GM12878 (cell line): ENCODE results near the gene GMCL1. TPM values are rescaled to one million over a fixed set of nuclear protein-coding genes. Genes with fewer than 3 reads are reported as not detected.
A peak's percentile ranks its signal among the peaks of the same experiment; 100 is the strongest.

Source experiments
- DPF2 ChIP-seq: fragments of 450-650 bp; IDR thresholded peaks from 2 replicates; pipeline ENCODE4 v1.6.1; 2017; ENCODE audit warnings: mild to moderate bottlenecking
- EED ChIP-seq: sonication (generic); IDR thresholded peaks from 2 replicates; pipeline ENCODE4 v1.6.1; 2016; ENCODE audit warnings: antibody characterized with exemption, low read depth
- EP300 ChIP-seq, 2 experiments: fragments of 150-350 bp in 1 of 2; IDR thresholded peaks; 2 replicates each; pipeline ENCODE4 v1.6.1; 2011 to 2012; ENCODE audit warnings: low read depth in 2 of 2, low read length in 2 of 2, borderline replicate concordance in 1 of 2, improper control_type of control experiment in 1 of 2, inconsistent platforms in 1 of 2; ENCODE audit not compliant: control insufficient read depth in 1 of 2
- GABPA ChIP-seq: IDR thresholded peaks from 2 replicates; pipeline ENCODE4 v1.6.1; 2014; ENCODE audit warnings: antibody characterized with exemption, low read depth, mild to moderate bottlenecking, inconsistent platforms
- HDAC2 ChIP-seq: fragments of 200-600 bp; sonication (generic); IDR thresholded peaks from 2 replicates; pipeline ENCODE4 v1.6.1; 2017
- KLF5 ChIP-seq: fragments of 450-650 bp; IDR thresholded peaks from 2 replicates; pipeline ENCODE4 v1.6.1; 2014; ENCODE audit warnings: mild to moderate bottlenecking; ENCODE audit not compliant: partially characterized antibody
- MTA3 ChIP-seq: IDR thresholded peaks from 2 replicates; pipeline ENCODE4 v1.6.1; 2012; ENCODE audit warnings: low read length, inconsistent platforms, borderline replicate concordance
- MYC ChIP-seq: IDR thresholded peaks from 2 replicates; pipeline ENCODE4 v1.6.1; 2011; ENCODE audit warnings: mild to moderate bottlenecking, low read length, moderate library complexity, inconsistent platforms; ENCODE audit not compliant: insufficient read depth, insufficient replicate concordance, insufficient read length, severe bottlenecking
- PAX8 ChIP-seq: fragments of 450-650 bp; IDR thresholded peaks from 2 replicates; pipeline ENCODE4 v1.6.1; 2017; ENCODE audit warnings: mild to moderate bottlenecking, moderate library complexity
- POLR2AphosphoS2 ChIP-seq: IDR thresholded peaks from 2 replicates; pipeline ENCODE4 v1.6.1; 2011; ENCODE audit warnings: low read depth, mild to moderate bottlenecking, low read length, improper control_type of control experiment, moderate library complexity
- POLR2AphosphoS5 ChIP-seq: IDR thresholded peaks from 2 replicates; pipeline ENCODE4 v1.6.1; 2011; ENCODE audit warnings: mild to moderate bottlenecking, low read length, inconsistent platforms
- PRDM15 ChIP-seq: fragments of 450-650 bp; formaldehyde crosslinking; IDR thresholded peaks from 2 replicates; pipeline ENCODE4 v1.4.0; 2020; ENCODE audit warnings: mild to moderate bottlenecking, moderate library complexity
- RAD21 ChIP-seq: IDR thresholded peaks from 2 replicates; pipeline ENCODE4 v1.6.1; 2011; ENCODE audit warnings: mild to moderate bottlenecking, low read depth, low read length, moderate library complexity; ENCODE audit not compliant: insufficient read depth
- RB1 ChIP-seq: fragments of 450-650 bp; formaldehyde crosslinking; IDR thresholded peaks from 2 replicates; pipeline ENCODE4 v1.6.1; 2017; ENCODE audit warnings: mild to moderate bottlenecking, borderline replicate concordance
- RELA ChIP-seq: fragments of 450-650 bp; IDR thresholded peaks from 2 replicates; pipeline ENCODE4 v1.8.0; 2014; ENCODE audit warnings: borderline replicate concordance; ENCODE audit not compliant: partially characterized antibody
- RELB ChIP-seq: fragments of 450-650 bp; IDR thresholded peaks from 2 replicates; pipeline ENCODE4 v1.6.1; 2017; ENCODE audit warnings: low read depth, mild to moderate bottlenecking, moderate library complexity
- RFX5 ChIP-seq: IDR thresholded peaks from 2 replicates; pipeline ENCODE4 v1.6.1; 2011; ENCODE audit warnings: low read depth, low read length, improper control_type of control experiment
- RUNX3 ChIP-seq: IDR thresholded peaks from 2 replicates; pipeline ENCODE4 v1.6.1; 2012; ENCODE audit warnings: low read length, inconsistent platforms
- STAT1 ChIP-seq: fragments of 450-650 bp; conservative IDR thresholded peaks from 2 replicates; pipeline ENCODE4 v1.6.1; 2014; ENCODE audit warnings: antibody characterized with exemption, mild to moderate bottlenecking
- USF1 ChIP-seq: IDR thresholded peaks from 2 replicates; pipeline ENCODE4 v1.6.1; 2011; ENCODE audit warnings: borderline replicate concordance, low read depth, mild to moderate bottlenecking, moderate library complexity, mixed read lengths, low read length; ENCODE audit not compliant: insufficient read depth; ENCODE audit errors: extremely low read length
- ZNF384 ChIP-seq: IDR thresholded peaks from 2 replicates; pipeline ENCODE4 v1.6.1; 2012; ENCODE audit warnings: low read depth, mild to moderate bottlenecking, low read length, improper control_type of control experiment, borderline replicate concordance
- ZZZ3 ChIP-seq: IDR thresholded peaks from 2 replicates; pipeline ENCODE4 v1.6.1; 2011; ENCODE audit warnings: low read depth; ENCODE audit not compliant: control insufficient read depth, insufficient read length
- polyA plus RNA-seq, 11 experiments: library from polyadenylated mRNA; depleted of rRNA in 4 of 11; unstranded in 6 of 11; stranded (reverse) in 5 of 11; fragments of >200 nt; fragmentation: Nextera tagmentation in 4 of 11; fragmentation: Illumina TruSeq in 1 of 11; extraction: Ambion mirVana in 4 of 11; extraction: Trizol in 1 of 11; gene quantifications; 1 replicate in 1 of 11; 2 replicates in 10 of 11; pipeline versions ENCODE4 v1.2.1 to v1.2.3, GENCODE V29; 2011 to 2016; ENCODE audit warnings: inconsistent platforms in 2 of 11, missing spikeins in 2 of 11, low read depth in 1 of 11
- total RNA-seq, 4 experiments: library from RNA; depleted of rRNA in 3 of 4; stranded (reverse); fragments of >200 nt in 3 of 4; fragmentation: Illumina TruSeq in 1 of 4; extraction: Trizol in 1 of 4; gene quantifications; 2 replicates each; pipeline versions ENCODE4 v1.2.1 to v1.2.3, GENCODE V29; 2013 to 2021

GMCL1 gene
- total and polyA plus RNA-seq, 10 of the 15 experiments (the other 5 are each of a cell fraction or from before 2014, with no cell fraction given) = 3.7 to 21.4 (median 12.3) TPM

- TF ChIP-seq RELA (no peak), DPF2 (0 out of 2 replicates have a peak, but pooled peaks have one; percentile 41), RAD21 (no peak), POLR2AphosphoS2 (0 out of 2 replicates have a peak, but pooled peaks have one; percentile 47), POLR2AphosphoS5 (peak; percentile 91), RB1 (no peak), MTA3 (no peak), GABPA (no peak), RELB (no peak), USF1 (no peak), EP300 (IDR thresholded peaks at IDR 0.05; ENCODE audit: borderline replicate concordance in 1 of 2, control insufficient read depth in 1 of 2, low read depth in 2 of 2, low read length in 2 of 2) (no peak), MYC (no peak), KLF5 (no peak), ZNF384 (no peak), PRDM15 (CRISPR knock-in tag) (no peak), PAX8 (no peak), ZZZ3 (no peak), STAT1 (no peak), HDAC2 (no peak), EED (no peak; the same call in 1 of the 2 replicates), RUNX3 (no peak), RFX5 (no peak)
These were observed 85.8 kb downstream of the GMCL1 start, which contains the start of gene MXD1 (continued) for GRCh38 chr2:69914950-69915945.
